ENCODE data around the gene ABCB9.

ABCB9 gene

DNA sequence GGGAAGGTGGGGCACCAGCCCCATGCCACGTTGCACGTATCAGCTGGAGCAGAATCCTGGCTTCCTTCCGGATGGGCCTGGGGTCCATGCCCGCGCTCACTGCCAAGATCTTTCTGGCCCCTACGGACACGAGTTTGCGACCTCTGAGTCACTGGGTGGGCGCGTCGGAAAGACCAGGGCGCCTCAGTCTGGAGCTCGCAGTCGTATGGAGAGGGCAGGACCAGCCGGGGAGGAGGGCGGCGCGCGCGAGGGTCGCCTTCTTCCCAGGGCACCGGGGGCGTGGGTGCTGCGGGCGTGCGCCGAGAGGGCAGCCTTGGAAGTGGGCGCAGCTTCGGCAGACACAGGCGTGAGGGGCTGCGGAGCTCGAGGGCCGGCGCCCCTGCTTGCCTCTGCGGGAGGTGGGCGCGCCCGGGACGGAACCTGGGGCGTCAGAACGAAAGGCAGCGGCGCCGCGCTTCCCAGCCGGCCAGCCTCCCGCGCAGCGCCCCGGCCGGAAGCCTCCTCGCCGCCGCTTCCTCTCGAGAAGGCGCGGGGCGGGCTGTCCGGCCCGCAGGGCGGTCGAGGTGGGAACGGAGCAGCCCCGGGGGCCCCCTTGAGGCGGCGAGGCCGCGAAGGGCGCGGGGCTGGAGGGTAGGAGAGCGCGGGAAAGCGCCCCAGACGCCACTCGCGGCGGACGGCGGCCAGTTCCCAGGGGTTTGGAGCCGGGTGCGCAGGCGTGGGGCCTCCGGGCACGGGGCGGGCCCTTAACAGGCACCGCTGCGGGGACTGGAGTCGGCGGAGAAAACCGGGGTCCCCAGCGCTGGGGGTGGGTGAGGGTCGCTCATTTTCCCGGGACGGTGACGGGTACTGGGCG lies 14.1 kb upstream of the ABCB9 start, which contains the start of gene ARL6IP4:
ARL6IP4 (plus strand) TSS at position 499 of the 853 bp plus-strand sequence. CDS start 459 bp downstream, outside the sequence.
- peak; percentile 56 for DNase-seq

DNA sequence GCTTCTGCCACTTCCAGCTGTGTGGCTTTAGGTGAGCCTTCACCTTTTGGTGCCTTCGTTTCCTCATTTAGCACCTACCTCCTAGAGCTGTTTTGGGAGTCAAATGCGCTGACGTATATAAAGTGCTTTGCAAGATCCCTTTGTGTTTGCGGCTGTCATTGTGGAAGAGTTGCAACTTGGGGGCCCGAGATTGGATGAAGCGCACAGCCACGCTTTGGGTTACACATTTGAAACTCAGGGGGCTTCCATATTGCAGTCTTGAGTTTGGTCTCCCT lies 13.6 kb upstream of the ABCB9 start:
- no peak for DNase-seq

DNA sequence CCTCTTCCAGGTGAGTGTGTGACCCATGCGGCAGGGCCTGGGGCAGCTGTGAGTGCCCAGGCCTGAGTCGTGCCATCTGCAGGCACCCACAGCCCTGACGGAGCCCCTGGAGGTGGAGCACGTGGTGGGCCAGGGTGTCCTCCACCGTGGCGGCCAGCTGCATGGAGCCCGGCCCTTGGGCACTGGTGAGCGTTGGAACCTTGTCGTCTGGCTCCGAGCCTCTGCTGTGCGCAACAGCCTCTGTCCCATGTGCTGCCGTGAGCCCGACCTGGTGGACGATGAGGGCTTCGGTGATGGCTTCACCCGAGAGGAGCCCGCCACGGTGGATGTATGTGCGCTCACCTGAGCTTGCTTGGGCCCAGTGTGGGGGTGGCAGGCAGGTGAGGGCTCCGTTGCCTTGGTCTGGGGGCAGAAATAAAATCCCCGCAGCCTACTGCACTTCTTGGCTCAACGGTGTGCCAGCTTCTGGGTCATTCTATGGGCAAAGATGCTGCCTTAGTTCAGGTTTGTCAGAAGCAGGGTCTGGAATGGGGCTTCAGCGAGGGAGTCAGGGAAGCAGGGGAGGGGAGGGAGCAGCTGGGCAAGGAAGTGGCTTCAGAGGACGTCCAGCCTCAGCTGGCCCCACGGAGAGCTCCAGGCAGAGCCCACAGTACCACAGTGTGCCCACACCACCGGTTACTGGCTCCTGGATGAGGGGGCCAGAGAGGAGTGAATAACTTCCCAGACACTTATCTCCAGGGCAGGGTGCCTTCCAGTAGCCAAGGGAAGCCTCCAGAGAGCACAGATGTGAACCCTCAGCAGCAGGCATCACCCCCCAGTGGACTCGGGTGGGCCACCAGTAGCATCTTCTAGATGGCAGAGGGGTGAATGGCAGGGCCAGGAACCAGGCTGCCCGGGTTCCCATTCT lies 13.0 kb upstream of the ABCB9 start:
- DNase-seq: no peak

DNA sequence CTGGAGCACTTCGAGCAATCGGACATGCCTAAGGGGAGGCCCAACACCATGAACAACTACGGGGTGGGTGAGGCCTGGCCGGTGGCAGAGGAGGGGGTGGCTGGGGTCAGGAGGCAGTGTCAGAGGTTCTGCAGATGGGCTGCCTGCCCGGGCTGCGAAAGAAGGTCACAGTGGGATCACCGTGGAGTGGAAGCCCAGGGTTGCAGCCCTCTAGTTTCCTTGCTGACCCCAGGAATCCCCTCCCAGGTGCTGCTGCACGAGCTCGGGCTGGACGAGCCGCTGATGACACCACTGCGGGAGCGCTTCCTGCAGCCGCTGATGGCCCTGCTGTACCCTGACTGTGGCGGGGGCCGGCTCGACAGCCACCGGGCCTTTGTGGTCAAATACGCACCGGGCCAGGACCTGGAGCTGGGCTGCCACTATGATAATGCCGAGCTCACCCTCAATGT lies 12.3 kb upstream of the ABCB9 start:
- DNase-seq: no peak

DNA sequence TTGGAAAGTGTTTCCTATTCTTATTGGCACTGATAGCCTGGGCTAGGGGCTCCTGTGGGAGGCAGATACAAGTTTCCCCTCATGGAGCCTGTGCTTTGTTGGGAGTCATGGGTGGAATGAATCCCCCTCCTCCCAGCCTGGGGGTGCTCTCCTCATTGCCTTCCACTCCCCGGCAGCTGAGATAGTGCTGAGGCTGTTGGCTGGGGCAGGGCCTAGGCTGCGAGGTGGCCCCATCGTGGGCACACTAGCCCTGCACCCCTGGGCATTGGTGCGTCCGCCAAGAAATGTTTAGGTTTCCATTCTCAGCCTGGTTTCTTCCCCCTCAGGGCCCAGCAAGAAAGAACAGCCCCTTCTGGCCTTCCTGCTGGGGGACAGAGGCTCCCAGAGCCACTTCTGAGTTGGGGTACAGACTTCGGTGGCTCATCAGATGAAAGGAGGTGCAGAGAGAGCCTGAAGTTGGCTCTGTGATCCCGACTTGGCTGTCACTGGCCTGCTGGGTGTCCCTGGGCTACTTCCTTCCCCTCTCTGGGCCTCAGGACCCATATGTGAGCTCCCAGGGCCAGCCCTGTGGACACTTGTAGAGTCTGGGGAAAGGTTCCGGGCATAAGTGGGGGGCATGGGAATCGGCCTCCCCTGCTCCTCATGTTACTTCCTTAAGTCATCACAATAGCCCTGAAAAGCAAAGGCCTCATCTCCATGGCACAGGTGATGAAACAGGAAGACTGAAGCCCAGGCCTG lies 11.6 kb upstream of the ABCB9 start:
- no peak for DNase-seq

DNA sequence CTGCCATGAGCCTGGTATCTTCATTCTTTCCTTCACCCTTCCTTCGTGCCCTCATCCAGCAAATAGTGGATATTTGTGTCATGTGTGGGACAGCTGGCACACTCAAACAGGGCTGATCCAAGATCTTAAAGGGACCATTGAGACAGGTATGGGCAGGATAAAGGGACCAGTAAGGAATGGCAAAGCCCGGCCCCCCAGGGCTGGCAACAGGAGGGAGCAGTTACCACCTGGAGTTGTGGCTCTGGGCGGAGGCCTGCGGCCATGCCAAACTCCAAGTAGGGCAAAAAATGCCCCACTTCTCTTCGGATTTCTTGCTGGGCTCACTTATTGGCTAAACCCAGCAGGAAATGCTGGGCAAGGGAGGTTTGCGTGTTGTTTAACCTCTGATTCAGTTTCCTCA lies 10.9 kb upstream of the ABCB9 start:
- no peak for DNase-seq

DNA sequence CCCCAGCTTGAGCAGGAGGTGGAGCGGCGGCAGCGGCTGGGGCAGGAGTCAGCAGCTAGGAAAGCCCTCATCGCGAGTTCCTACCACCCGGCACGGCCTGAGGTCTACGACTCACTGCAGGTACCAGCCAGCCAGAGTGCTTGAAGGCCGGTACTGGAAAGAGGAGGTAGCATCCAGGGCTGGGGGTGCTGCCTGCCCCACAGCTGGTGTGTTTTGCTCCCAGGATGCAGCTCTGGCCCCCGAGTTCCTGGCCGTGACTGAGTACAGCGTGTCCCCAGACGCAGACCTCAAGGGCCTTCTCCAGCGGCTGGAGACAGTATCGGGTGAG lies 10.3 kb upstream of the ABCB9 start:
- no peak for DNase-seq

DNA sequence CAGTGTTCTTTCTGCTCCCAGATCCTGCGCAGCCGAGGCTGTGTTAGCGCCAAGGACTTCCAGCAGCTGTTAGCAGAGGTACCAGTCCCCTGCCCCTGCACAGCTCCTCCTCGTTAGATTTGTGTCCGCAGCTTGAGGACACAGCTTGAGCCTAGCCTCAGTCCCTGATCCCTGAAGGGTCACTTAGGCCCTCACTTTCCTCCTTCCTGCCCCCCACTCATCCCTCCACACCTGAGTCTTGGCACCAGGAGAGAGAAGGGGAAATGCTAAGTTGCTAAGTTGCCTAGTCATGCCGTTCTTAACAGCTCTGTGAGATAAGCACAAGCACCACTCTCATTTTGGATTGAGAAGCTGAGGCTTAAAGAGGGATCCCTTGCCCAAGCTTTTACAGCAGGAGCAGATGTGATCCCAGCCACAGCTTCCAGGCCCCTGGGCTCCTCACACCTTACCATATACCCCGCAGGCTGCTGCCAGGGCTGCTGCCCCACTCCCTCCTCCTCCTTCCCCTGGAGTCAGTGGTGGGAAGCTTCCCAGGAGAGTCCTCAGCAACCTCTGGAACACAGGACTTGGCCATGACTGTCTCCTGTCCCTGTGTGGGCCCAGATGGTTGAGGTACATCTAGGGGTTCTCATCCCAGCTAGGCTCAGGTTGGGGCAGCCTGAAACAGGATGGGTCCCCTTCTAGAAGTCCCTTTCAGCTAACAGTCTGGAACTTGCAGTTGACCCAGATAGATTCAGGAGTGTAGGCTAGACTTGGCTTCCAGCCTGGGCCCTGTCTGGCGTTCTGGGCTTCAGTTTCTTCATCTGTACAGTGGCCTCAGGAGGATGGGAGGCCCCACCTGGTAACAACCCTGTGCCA lies 9.8 kb upstream of the ABCB9 start:
- no peak for DNase-seq

DNA sequence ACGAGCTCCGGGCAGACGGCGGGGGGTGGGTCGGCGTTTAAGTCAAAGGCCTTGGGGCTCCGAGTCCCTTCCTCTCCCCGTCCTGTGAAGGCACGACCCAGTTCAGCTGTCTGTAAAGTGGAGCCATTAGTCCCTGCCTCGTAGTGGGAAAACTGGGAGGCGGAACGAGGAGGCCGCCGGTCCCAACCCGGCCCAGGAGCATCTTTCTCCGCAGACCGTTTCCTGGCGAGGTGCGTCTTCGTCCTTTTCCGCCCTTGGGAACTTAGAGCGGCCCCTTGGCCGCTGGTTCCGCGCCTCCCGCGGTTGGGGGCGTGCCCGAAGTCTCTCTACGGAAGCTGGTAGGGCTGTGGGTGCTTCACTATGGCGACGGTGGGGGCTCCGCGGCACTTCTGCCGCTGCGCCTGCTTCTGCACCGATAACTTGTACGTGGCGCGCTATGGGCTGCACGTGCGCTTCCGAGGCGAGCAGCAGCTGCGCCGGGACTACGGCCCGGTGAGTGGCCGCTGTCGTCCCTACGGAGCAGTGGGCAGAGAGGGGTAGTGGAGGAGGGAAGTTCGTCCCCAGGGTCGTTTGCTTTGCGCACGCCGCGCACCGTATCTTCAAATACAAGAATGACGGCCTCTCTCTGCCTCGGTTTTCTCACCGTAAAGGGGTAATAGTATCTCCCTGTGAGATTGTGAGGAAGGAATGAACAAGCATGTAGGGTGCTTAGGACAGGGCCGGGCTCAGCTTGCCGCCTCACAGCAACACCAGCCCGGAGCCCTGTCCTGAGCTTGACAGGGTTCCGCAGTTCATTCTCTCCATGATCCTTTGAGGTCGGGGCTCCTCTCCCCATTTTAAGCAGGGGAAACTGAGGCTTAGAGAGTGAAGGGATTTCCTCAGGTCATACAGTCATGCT lies 8.9 kb upstream of the ABCB9 start, which contains the start of gene OGFOD2:
OGFOD2 (plus strand) TSS at position 353 of the 898 bp plus-strand sequence; CDS start at position 361, 8 bp downstream.
- DNase-seq: peak; percentile 91

DNA sequence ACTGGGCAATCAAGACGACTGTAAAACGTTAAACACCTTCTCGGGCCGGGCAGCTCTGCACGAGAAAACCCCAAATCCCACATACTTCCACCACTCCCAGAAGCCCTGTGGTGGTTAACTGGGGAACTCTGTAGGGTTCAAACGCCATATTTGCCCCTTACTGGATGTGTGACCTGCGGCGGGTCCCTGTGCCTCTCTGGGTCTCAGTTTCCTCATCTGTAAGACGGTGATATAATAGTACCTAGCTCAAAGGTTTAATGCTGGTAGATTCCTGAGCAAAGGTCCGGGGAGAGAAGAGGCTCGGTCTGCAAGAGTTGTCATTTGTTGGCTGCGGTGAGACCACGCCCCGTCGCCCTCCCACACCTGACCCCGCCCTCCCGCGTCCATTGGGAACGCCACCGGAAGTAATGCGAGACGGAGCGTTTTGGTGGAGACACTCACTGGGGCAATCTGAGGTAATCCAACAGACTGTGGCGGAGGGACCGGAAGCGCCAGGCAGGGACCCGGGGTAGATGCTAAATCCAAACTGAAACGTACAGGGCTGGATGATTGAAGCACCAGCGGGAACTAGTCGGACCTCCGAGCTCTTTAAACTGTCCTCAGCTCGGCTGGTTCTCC lies 8.1 kb upstream of the ABCB9 start:
- peak; percentile 93 for DNase-seq

DNA sequence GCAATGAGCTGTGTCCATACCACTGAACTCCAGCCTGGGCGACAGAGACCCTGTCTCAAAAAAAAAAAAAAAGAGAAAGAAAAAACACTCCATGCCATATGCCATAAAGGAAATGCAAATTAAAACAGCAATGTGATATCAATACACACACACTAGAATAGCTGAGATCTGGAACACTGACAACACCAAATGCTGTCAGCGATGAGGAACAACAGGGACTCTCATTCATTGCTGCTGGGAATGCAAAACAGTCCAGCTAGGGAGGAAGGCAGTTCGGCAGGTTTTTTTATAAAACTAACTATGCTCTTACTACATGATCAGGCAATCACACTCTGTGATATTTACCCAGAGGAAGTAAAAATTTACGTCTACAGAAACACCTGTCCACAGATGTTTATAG lies 3.4 kb upstream of the ABCB9 start:
- DNase-seq: no peak

DNA sequence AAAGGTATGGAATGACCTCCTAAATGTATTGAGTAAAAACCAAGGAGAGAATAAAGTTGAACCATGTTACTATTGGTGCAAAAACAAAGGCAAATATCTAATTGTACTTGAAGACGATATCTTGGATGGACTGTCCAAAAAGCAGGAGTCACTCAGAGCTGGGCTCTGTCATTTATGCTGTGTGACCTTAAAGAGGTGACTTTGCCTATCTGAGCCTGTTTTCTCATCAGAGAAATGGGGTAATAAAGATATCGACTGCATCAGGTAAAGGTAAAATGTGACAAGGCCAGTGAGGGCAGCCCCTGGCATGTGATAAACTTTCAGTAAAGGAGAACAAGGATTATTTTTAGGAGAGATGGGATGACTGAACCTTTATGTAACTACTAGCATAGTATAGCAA lies 1.8 kb upstream of the ABCB9 start:
- no peak for DNase-seq

DNA sequence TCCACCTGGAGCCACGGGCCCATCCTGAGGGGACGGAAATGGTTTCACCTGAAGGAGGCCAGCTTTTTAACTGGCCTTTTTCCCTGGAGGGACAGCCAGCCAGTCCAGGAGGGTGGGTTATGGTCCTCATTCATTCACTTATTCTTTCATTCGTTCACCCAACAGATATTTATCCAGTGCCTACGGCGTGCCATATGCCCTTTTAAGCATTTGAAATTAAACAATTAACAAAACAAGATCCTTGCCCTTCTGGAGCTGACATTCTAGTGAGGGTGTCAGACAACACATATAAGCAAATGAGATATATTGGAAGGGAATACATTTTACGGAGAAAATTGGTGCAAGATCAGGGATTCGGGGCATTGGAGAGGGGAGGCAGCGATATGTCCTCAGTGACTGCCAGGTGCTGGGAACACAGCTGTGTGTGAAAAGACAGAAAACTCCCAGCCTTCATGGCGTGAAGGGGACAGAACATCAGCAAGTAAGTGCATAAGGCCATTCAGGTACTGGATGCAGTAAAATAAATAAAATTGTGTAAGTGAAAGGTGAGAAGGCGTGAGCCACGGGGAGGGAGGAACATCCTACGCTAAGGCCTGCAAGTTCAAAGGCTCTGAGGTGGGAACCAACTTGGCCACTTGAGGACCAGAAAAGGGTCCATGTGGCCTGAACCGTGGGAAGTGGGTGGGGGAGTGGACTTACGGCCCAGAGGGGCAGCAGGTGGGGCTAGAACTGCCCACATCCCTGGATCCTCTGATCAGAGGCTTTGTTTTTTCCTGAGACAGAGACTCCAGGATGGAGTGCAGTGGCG lies 684 bp upstream of the ABCB9 start:
- no peak for DNase-seq

DNA sequence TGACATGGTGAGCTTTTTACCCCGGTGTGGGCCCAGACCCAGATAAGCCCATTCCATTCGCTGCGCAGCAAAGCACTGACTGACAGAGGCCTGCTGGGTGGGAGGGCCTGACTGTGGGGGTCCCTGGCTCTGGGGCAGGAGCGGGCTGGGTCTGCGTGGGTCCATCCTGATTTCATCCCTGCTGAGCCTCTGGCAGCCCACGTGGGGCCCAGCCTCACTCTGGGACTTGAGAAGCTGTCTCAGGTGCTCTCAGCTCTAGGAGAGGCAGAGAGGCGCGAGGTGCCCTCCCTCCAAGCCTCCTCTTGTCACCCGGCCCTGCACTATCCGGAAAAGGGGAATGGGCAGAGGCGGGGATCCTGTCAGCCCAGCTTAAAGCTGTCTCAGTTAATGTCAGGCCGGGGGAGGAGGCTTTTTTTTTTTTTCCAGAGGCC lies 927 bp downstream of the ABCB9 start:
- DNase-seq: no peak

DNA sequence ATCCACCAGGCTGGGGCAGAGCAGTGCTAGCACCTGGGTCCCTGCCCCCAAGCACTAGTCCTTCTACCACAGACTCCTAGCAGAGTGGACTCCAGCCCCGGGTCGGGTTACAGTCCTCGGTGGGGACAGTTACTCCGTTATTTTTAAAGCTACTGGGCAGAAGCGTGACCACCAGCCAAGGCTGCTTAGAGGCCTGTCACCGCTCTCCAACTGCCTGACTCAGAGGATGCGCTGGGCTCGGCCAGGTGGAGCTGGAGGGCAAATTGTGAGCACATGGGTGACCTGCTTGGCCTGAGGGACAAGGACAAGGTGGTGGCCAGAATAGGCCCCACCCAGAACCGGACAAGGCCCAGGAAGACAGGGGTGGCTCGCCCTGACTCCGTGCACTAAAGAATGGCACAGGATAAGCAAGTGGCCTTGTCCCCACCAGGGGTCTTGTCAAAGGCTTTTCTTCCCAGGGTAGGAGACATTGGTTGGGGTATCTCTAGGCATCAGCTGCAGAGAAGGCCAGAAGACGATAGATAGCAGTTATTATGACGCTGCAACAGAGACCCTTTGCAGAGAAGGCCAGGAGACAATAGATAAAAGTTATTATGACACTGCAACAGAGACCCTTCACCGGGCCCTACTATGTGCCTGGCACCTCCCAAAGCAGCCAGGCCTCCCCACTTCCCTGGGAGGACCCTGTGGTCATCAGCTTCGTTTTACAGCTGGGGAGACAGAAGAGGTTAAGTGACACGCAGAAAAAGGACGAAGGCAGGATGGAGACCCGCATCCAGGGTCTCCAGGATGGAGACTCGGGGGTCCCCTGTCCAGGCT lies 1.6 kb downstream of the ABCB9 start:
- no peak for DNase-seq

DNA sequence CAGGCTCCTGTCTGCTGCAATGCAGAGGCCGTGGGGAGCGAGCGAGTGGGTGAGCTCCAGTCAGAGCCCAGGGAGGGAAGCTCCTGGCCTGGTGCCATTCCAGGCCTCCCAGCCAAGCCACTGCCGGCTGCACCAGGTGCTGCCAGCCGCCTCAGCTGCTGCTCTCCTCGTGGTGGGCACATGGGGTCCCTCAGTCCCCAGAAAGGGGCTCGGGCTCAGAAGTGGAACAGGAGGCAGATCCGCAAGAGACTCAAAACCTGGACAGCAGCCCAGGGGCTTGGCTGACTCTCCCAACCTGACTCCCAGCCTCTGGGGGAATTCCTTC lies 2.4 kb downstream of the ABCB9 start:
- DNase-seq: peak; percentile 58

DNA sequence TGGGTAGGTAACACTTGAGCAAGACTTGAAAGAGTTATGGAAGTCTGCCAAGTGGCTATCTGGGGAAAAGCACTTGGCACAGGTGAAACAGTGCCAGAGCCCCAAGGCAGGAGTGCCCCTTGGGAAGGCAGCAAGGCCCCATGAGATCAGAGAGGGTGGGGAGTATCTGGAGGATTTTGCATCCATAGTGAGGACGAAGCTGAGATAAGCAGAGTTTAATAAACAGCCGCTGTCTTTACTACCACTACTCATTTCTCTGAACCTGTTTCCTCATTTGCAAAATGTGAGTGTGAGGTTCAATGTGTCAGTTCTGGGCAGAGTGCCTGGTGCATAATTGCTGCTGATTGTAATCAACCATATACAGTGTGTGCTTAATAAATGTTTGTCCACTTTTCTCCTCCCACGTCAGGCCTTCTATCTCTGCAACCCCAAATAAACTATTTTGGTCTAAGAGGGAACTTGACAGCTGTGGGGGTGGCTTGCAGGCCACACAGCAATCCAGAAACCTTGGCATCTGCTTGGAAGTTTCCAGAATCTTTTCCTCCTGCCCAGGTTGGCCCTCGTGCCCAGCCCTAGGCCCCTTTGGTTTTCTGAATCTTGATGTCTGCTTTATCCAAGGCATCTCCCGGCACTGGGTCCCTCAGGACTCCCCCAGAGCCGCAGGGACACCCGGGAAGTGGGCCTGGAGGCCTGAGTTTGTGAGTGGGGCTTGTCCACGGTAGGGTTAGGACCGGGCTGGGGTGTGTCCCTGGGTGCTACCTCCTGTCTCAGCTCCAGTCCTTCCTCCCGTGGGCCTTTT lies 4.5 kb downstream of the ABCB9 start:
- DNase-seq: peak; percentile 37

DNA sequence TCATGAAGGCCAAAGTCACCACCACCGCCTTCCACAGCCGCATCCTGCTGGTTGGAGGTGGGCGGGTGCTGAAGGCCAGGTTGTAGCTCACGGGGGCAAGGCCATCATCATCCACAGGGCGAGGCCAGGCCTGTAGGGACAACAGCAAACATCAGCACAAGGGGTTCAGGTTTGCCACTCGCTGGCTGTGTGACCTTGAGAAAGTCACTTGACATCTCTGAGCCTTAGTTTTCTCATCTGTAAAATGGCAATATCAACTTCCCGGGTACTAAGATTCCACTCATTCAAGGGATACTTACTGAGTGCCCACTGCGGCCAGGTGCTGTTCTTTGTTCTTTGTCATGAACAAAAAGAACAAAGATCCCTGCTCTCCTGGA lies 6.1 kb downstream of the ABCB9 start:
- DNase-seq: no peak
